Measurements from ENCODE around the gene OVOL1.

Gene OVOL1

DNA sequence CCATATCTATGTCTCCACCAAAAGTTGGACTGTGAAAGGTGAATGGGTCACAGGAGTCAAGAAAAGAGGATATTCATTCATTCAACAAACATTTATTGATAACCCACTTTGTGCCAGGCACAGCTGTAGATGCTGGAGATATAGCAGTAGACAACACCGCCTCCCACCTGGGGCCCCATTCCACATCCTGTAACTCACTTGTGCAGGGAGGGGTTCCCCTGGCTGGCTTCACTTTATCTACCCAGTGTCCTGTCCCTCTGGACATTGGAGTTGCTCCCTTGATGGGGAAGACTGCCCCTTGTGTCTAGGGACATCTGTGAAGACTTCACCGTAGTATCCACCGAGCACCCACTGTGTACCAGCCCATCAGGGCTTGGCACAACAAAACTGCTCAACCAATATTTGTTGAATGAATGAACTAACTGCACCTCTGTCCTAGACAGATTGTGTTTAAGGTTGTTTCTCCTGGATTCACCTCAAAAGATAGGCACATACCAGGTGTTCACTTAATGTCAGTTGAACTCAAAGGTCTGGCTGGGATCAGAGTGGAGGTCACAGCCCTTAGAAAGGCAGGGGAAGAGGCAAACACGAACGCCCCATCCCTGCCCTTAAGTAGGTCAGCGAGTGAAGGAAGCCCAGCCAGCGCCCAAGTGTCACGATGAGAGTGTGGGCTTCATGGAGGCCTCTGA is 1.4 kb upstream of the OVOL1 start:
- Histone ChIP-seq H3K27me3 (peaks cover 55% of the 10 kb centered on the region), H3K4me1 (no peaks in the 10 kb centered on the region), H3K9me3 (no peaks in the 10 kb centered on the region), H3K4me3 (ENCODE audit: low read depth, low read length) (no peak overlapping the region), H3K36me3 (no peaks in the 10 kb centered on the region)
- DNase-seq: no peak
- TF ChIP-seq CTCF (IDR thresholded peaks at IDR 0.05; ENCODE audit: low read depth, low read length): no peak

- Histone ChIP-seq H3K9me3 (no peaks in the 10 kb centered on the region), H3K4me1 (no peaks in the 10 kb centered on the region), H3K27me3 (peaks cover 54% of the 10 kb centered on the region), H3K4me3 (ENCODE audit: low read depth, low read length) (no peak overlapping the region), H3K36me3 (no peaks in the 10 kb centered on the region)
- TF ChIP-seq CTCF (IDR thresholded peaks at IDR 0.05; ENCODE audit: low read depth, low read length): no peak
- no peak for DNase-seq
Observed at GRCh38 chr11:65786008-65786785, 666 bp upstream of the OVOL1 start.

DNA sequence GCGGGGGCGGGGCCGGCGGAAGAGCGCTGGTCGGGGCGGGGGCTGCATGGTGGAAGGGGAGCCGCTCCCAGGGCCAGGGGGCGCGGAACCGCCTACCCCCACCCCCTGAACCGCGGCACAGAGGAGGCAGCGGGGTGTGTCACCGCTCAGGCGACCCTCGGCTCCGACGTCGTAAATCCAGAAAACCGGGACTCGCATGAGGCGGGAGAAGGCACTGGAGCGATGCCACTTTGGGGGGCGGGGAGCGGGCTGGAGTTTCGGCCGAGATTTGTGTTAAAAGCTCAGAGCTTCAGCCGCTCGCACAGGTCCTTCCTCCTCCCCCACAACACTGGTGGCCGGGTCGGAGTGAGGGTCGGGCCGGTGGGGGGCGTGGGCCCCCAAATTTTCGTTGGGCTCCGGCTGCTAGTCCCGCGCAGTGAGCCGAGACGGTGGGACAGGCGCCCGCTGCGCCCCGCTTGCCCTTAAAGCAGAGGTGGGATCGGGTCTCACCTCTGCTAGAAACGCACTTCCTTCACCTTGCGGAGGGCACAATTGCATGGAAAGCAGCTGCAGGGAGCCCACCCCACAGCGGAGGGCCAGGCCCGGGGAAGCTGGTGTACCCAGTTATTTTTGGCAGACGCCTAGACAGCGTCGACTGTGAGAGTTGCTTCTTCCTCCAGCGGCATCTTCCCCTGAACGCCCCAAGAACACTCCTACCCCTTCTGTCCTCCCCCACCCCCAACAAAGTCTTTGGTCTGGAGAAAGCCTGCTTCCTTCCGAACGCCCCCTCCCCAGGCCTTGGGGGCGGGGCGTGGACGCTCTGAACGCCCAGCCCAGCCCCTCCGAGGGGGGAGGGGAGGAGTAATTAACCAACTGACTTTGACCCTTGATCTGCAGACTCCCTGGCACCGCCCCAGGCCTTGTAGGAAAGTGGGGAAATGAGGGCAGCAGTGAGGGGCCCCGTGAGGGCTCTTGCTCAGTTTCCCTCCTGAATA is 1.1 kb downstream of the OVOL1 start:
- H3K9me3 ChIP-seq: no peaks in the 10 kb centered on the region
- H3K36me3 ChIP-seq: no peaks in the 10 kb centered on the region
- H3K4me3 ChIP-seq (ENCODE audit: low read depth, low read length): no peak overlapping the region
- no peaks in the 10 kb centered on the region for H3K4me1 ChIP-seq
- peaks cover 49% of the 10 kb centered on the region for H3K27me3 ChIP-seq
- TF ChIP-seq CTCF (IDR thresholded peaks at IDR 0.05; ENCODE audit: low read depth, low read length): no peak
- no peak for DNase-seq

DNA sequence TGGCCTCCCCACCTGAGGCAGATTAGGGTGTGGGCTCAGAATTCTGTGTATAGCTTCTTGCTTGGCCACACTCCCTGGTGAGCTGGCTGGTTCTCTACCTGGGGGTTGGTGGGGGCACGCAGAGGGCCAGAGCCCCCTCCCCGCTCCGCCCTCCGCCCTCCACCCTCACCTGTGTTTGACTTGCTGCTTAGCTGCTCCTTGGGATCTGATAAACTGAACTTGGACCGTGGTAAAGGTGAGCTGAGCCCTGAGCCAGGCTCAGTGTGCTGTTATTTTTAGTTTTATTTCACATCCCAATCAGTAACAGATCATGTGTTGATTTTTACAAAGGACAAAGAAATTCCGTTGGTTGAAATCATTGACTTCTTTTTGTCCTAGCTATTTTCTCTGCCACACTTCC is 2.0 kb downstream of the OVOL1 start:
- no peak for TF ChIP-seq CTCF (IDR thresholded peaks at IDR 0.05; ENCODE audit: low read depth, low read length)
- no peaks in the 10 kb centered on the region for H3K4me1 ChIP-seq
- no peak overlapping the region for H3K4me3 ChIP-seq (ENCODE audit: low read depth, low read length)
- no peaks in the 10 kb centered on the region for H3K36me3 ChIP-seq
- peaks cover 53% of the 10 kb centered on the region for H3K27me3 ChIP-seq
- DNase-seq: no peak
- no peaks in the 10 kb centered on the region for H3K9me3 ChIP-seq

DNA sequence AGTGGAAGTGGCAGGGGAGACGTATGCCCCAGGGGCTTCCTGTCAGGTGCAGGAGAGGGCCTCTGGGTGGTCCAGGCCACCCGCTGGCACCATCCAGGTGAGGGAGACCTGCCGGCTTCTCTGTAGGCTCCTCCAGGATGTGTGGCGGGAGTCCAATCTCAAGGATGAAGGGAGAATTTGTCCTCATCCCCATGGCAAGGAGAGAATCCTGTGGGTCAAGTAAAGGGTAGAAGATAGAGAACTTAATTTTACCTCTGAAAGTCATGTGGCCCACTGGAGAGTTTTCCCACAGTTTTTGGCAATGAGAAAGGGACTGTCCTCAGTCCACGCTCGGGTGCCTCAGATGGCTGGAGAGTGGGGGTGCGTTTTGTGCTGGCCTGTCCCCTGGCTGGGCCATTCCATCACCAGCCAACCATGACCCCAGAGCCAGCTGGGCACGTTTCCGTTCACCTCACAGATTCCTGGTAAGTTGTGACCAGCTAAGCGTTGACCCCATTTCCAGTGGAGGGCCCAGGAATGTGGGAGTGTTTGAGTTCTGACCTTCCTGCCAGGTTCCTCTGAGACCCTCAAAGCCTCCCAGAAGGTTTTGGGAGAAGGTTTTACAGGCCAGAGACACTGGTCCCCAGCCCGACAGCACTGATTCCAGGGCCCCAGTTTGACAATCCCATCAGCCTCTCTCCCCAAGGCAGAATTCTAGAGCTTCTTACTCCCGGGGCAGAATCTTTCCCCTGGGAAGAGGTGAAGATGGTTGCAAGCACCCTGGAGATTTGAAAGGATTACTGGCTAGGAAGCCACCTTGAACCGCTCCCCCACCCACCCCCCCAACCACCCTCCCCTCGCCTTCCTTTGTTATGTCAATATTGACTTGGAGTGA is 2.6 kb downstream of the OVOL1 start:
- H3K4me3 ChIP-seq (ENCODE audit: low read depth, low read length): no peak overlapping the region
- H3K4me1 ChIP-seq: no peaks in the 10 kb centered on the region
- peaks cover 53% of the 10 kb centered on the region for H3K27me3 ChIP-seq
- no peak for TF ChIP-seq CTCF (IDR thresholded peaks at IDR 0.05; ENCODE audit: low read depth, low read length)
- DNase-seq: no peak
- no peaks in the 10 kb centered on the region for H3K9me3 ChIP-seq
- H3K36me3 ChIP-seq: no peaks in the 10 kb centered on the region
